DND-41 (cell line): Measurements from ENCODE around the gene TMEM223.

Experiments used
- ATAC-seq: fragments of 200-7000 bp; cut with Tn5 transposase; 3 replicates; pipeline ENCODE4 v1.9.1; 2021; ENCODE audit warnings: low read depth; ENCODE audit not compliant: insufficient read depth
- DNase-seq: peaks from one replicate; pipeline ENCODE4 v3.0.0-alpha.2; 2020
- H2AFZ ChIP-seq: 2 replicates; pipeline ENCODE4 v1.6.0; 2012; ENCODE audit warnings: low read depth, low read length
- H3K27ac ChIP-seq: 2 replicates; pipeline ENCODE4 v1.5.1; 2012; ENCODE audit warnings: low read length, inconsistent platforms
- H3K27me3 ChIP-seq: fragments of 200-600 bp; sonication (generic); 2 replicates; pipeline ENCODE4 v1.6.0; 2012; ENCODE audit warnings: low read length, mild to moderate bottlenecking, inconsistent platforms; ENCODE audit not compliant: insufficient read depth, poor library complexity
- H3K36me3 ChIP-seq: 2 replicates; pipeline ENCODE4 v1.5.1; 2012; ENCODE audit warnings: low read length, inconsistent platforms; ENCODE audit not compliant: insufficient read depth
- H3K4me1 ChIP-seq: 2 replicates; pipeline ENCODE4 v1.5.1; 2012; ENCODE audit warnings: mild to moderate bottlenecking, low read length; ENCODE audit not compliant: insufficient read depth
- H3K4me2 ChIP-seq: 2 replicates; pipeline ENCODE4 v1.6.0; 2012; ENCODE audit warnings: mild to moderate bottlenecking, moderate library complexity, low read length, inconsistent platforms; ENCODE audit not compliant: insufficient read depth
- H3K4me3 ChIP-seq, 2 experiments: fragments of 200-600 bp in 1 of 2; shearing (Covaris generic) in 1 of 2; 2 replicates each; pipeline ENCODE4 v1.5.1; 2012 to 2016; ENCODE audit warnings: inconsistent platforms in 2 of 2, low read length in 2 of 2, mild to moderate bottlenecking in 2 of 2, low read depth in 1 of 2, moderate library complexity in 1 of 2
- H3K79me2 ChIP-seq: 2 replicates; pipeline ENCODE4 v1.6.0; 2012; ENCODE audit warnings: low read length, inconsistent platforms; ENCODE audit not compliant: insufficient read depth
- H3K9ac ChIP-seq: 2 replicates; pipeline ENCODE4 v1.6.0; 2012; ENCODE audit warnings: low read depth, mild to moderate bottlenecking, inconsistent platforms, low read length, moderate library complexity
- H3K9me3 ChIP-seq: 2 replicates; pipeline ENCODE4 v1.5.1; 2012; ENCODE audit warnings: low read length, moderate library complexity, mild to moderate bottlenecking, inconsistent platforms; ENCODE audit not compliant: insufficient read depth, severe bottlenecking
- H4K20me1 ChIP-seq: 2 replicates; pipeline ENCODE4 v1.6.0; 2012; ENCODE audit warnings: low read length; ENCODE audit not compliant: insufficient read depth
- CTCF ChIP-seq: IDR thresholded peaks from 2 replicates; pipeline ENCODE4 v1.5.1; 2012; ENCODE audit warnings: borderline replicate concordance, low read length, moderate library complexity, mild to moderate bottlenecking; ENCODE audit not compliant: poor library complexity, severe bottlenecking; ENCODE audit errors: extremely low read depth
- EZH2 ChIP-seq: IDR thresholded peaks from 3 replicates; pipeline ENCODE4 v1.6.1; 2012; ENCODE audit warnings: borderline replicate concordance, low read depth, mild to moderate bottlenecking, moderate library complexity, low read length, inconsistent platforms; ENCODE audit not compliant: severe bottlenecking

Gene TMEM223

DNA sequence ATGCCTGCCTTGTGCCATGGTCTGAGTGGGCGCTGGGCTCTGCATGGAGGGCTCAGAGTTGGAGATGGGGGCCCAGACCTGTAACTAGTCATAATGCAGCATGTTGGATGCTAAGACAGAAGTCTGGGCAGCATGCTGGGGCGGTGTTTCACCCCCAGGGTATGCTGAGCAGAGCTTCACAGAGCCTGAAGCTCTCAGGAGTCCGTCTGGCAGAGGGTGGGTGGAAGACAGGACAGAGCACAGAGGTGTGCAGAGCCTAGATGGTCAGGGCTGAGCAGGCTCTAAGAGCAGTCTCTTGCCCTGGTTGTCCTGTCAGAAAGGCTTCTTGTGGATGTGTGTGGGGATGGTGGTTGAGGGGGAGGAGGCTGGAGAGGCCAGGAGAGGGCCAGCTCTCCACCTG, 13.4 kb downstream of the TMEM223 start:
- H4K20me1 ChIP-seq: no peaks in the 10 kb centered on the region
- TF ChIP-seq EZH2 (no peak), CTCF (no peak)
- no peak overlapping the region for H3K9ac ChIP-seq
- no peak overlapping the region for H3K4me3 ChIP-seq
- no peak overlapping the region for H3K4me2 ChIP-seq
- ATAC-seq: no peak
- no peak overlapping the region for H2AFZ ChIP-seq
- H3K79me2 ChIP-seq: peaks cover 15% of the 10 kb centered on the region
- 0 out of 2 replicates have a peak, but pooled peaks cover 3% of the 10 kb centered on the region for H3K4me1 ChIP-seq
- H3K27me3 ChIP-seq: no peaks in the 10 kb centered on the region
- DNase-seq: no peak
- peaks cover 63% of the 10 kb centered on the region for H3K36me3 ChIP-seq
- no peaks in the 10 kb centered on the region for H3K9me3 ChIP-seq
- no peak overlapping the region for H3K27ac ChIP-seq

DNA sequence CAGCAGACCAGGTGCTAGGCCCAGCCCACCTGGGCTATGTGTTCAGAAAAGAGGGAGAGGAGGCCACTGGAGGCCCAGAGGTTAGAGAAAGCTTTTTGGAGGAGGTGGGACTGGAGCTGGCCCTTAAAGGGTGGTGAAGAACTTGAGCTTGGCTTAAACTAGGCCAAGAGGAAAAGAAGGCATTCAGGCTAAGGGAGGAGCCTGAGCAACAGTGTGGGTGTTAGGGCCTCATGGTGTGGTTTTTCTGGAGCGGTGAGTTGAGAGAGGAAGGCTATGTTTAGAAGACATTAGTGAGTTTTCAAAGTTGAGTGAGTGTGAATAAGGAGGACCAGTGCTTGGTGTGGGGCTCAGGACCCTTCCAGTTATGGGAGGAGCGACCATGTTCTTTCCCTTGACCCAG, 14.4 kb downstream of the TMEM223 start:
- peaks cover 57% of the 10 kb centered on the region for H3K36me3 ChIP-seq
- no peak for ATAC-seq
- no peak overlapping the region for H3K4me3 ChIP-seq
- no peaks in the 10 kb centered on the region for H3K9me3 ChIP-seq
- H3K27me3 ChIP-seq: no peaks in the 10 kb centered on the region
- H3K4me2 ChIP-seq: no peak overlapping the region
- H3K79me2 ChIP-seq: peaks cover 25% of the 10 kb centered on the region
- no peak for TF ChIP-seq CTCF
- TF ChIP-seq EZH2: no peak
- no peak overlapping the region for H2AFZ ChIP-seq
- no peak overlapping the region for H3K9ac ChIP-seq
- no peak for DNase-seq
- peaks cover 5% of the 10 kb centered on the region for H3K4me1 ChIP-seq
- no peak overlapping the region for H3K27ac ChIP-seq
- H4K20me1 ChIP-seq: no peaks in the 10 kb centered on the region

GRCh38 chr11:62775646-62776045, 16.2 kb downstream of the TMEM223 start:
- no peak for DNase-seq
- Histone ChIP-seq H3K9me3 (no peaks in the 10 kb centered on the region), H3K27me3 (no peaks in the 10 kb centered on the region), H3K36me3 (peaks cover 49% of the 10 kb centered on the region), H3K4me3 (no peak overlapping the region), H3K79me2 (peaks cover 35% of the 10 kb centered on the region), H3K4me1 (peaks cover 15% of the 10 kb centered on the region), H3K27ac (no peak overlapping the region), H3K4me2 (no peak overlapping the region), H4K20me1 (no peaks in the 10 kb centered on the region), H3K9ac (no peak overlapping the region), H2AFZ (no peak overlapping the region)
- TF ChIP-seq CTCF: no peak
- TF ChIP-seq EZH2: no peak
- ATAC-seq: no peak

- H3K4me2 ChIP-seq: no peak overlapping the region
- H3K9me3 ChIP-seq: no peaks in the 10 kb centered on the region
- H3K4me3 ChIP-seq: no peak overlapping the region
- H3K9ac ChIP-seq: no peak overlapping the region
- no peak for DNase-seq
- H3K27me3 ChIP-seq: no peaks in the 10 kb centered on the region
- no peak overlapping the region for H2AFZ ChIP-seq
- TF ChIP-seq EZH2 (no peak), CTCF (no peak)
- H3K4me1 ChIP-seq: peaks cover 27% of the 10 kb centered on the region
- no peaks in the 10 kb centered on the region for H4K20me1 ChIP-seq
- ATAC-seq: no peak
- peaks cover 35% of the 10 kb centered on the region for H3K79me2 ChIP-seq
- peaks cover 46% of the 10 kb centered on the region for H3K36me3 ChIP-seq
- no peak overlapping the region for H3K27ac ChIP-seq
Measured at GRCh38 chr11:62774407-62774806, 17.4 kb downstream of the TMEM223 start.
